Endothelial cell of umbilical vein (primary cell): ENCODE data around the gene ZFP1. TPM values are rescaled to one million over a fixed set of nuclear protein-coding genes. Genes with fewer than 3 reads are reported as not detected.

Source experiments
- BruUV-seq: library from RNA; stranded (reverse); fragments of 400-500 nt; replicated peaks from 2 replicates; lab custom pipeline; 2021; lab: Mats Ljungman, UMichigan
- CTCF ChIA-PET: fragments of 300-600, 350-600 bp; sonication (Branson Sonifier 250); formaldehyde crosslinking; loops from one replicate; lab custom pipeline; 2021; ENCODE audit warnings: antibody characterized with exemption, inconsistent platforms; lab: Charles Lee
- POLR2A ChIA-PET: fragments of 300-600, 350-600 bp; sonication (Branson Sonifier 250); formaldehyde crosslinking; loops from one replicate; lab custom pipeline; 2021; ENCODE audit warnings: antibody characterized with exemption, inconsistent platforms; lab: Charles Lee
- DNase-seq: peaks from one replicate; pipeline ENCODE4 v3.0.0-alpha.2; 2011; ENCODE audit warnings: low read depth, low spot score
- FAIRE-seq: peaks from 2 replicates; lab custom pipeline; 2011; peaks lifted over from hg19 to GRCh38; lab: Jason Lieb, UNC
- H2AFZ ChIP-seq: 2 replicates; pipeline ENCODE4 v1.6.0; 2012; ENCODE audit warnings: low read depth, low read length, control low read depth, inconsistent platforms
- H3K27ac ChIP-seq: 2 replicates; pipeline ENCODE4 v1.5.1; 2011; ENCODE audit warnings: low read depth, mild to moderate bottlenecking, control low read depth, low read length, moderate library complexity; ENCODE audit not compliant: insufficient read depth
- H3K27me3 ChIP-seq, 2 experiments: 2 replicates each; pipeline versions ENCODE4 v1.6.0 to v1.6.1; 2011; ENCODE audit warnings: low read length in 2 of 2, mixed read lengths in 1 of 2; ENCODE audit not compliant: control insufficient read depth in 2 of 2, insufficient read depth in 2 of 2
- H3K36me3 ChIP-seq, 2 experiments: 2 replicates in 1 of 2; 3 replicates in 1 of 2; pipeline ENCODE4 v1.5.1; 2011; ENCODE audit warnings: low read length in 2 of 2, mild to moderate bottlenecking in 1 of 2, moderate library complexity in 1 of 2; ENCODE audit not compliant: control insufficient read depth in 2 of 2, insufficient read depth in 2 of 2; ENCODE audit errors: extremely low read depth in 1 of 2
- H3K4me1 ChIP-seq: 3 replicates; pipeline ENCODE4 v1.5.1; 2011; ENCODE audit warnings: mild to moderate bottlenecking, low read length; ENCODE audit not compliant: control insufficient read depth, insufficient read depth; ENCODE audit errors: extremely low read depth
- H3K4me2 ChIP-seq: 2 replicates; pipeline ENCODE4 v1.6.1; 2011; ENCODE audit warnings: low read length, control low read depth, mixed read lengths; ENCODE audit not compliant: insufficient read depth
- H3K4me3 ChIP-seq, 3 experiments: fragments of 200-600 bp in 1 of 3; sonication (generic), shearing (Covaris generic) in 1 of 3; replicated peaks in 1 of 3; 2 replicates each; pipeline ENCODE4 v1.5.1; 2011 to 2016; ENCODE audit warnings: control low read depth in 3 of 3, low read length in 3 of 3, mild to moderate bottlenecking in 2 of 3, inconsistent platforms in 1 of 3, low read depth in 1 of 3, moderate library complexity in 1 of 3; ENCODE audit not compliant: insufficient read depth in 1 of 3
- H3K79me2 ChIP-seq: 2 replicates; pipeline ENCODE4 v1.6.0; 2012; ENCODE audit warnings: low read length, inconsistent platforms; ENCODE audit not compliant: control insufficient read depth, insufficient read depth
- H3K9ac ChIP-seq: replicated peaks from 2 replicates; pipeline ENCODE3; 2011; ENCODE audit warnings: low read length, control low read depth; ENCODE audit not compliant: insufficient read depth; ENCODE audit errors: extremely low read depth
- H3K9me1 ChIP-seq: replicated peaks from 3 replicates; pipeline ENCODE4 v1.6.0; 2011; ENCODE audit warnings: mild to moderate bottlenecking, low read length; ENCODE audit not compliant: control insufficient read depth, insufficient read depth; ENCODE audit errors: extremely low read depth
- H3K9me3 ChIP-seq: replicated peaks from 2 replicates; pipeline ENCODE4 v1.5.1; 2012; ENCODE audit warnings: low read length, inconsistent platforms; ENCODE audit not compliant: control insufficient read depth, insufficient read depth
- H4K20me1 ChIP-seq: replicated peaks from 2 replicates; pipeline ENCODE3; 2011; ENCODE audit warnings: mild to moderate bottlenecking, low read length; ENCODE audit not compliant: control insufficient read depth, insufficient read depth; ENCODE audit errors: extremely low read depth
- CTCF ChIP-seq, 2 donors: IDR thresholded peaks; 1 replicate in 1 of 2; 2 replicates in 1 of 2; pipeline ENCODE4 v1.5.1; 2011; ENCODE audit warnings: low read length in 2 of 2, mild to moderate bottlenecking in 2 of 2, moderate library complexity in 2 of 2, control low read depth in 1 of 2, inconsistent platforms in 1 of 2, low read depth in 1 of 2; ENCODE audit not compliant: insufficient read depth in 1 of 2; ENCODE audit errors: extremely low read depth in 1 of 2
- EZH2 ChIP-seq: IDR thresholded peaks from 2 replicates; pipeline ENCODE4 v1.6.1; 2012; ENCODE audit warnings: borderline replicate concordance, low read depth, mild to moderate bottlenecking, moderate library complexity, low read length, inconsistent platforms; ENCODE audit not compliant: severe bottlenecking
- FOS ChIP-seq: IDR thresholded peaks from 2 replicates; pipeline ENCODE4 v1.6.1; 2011; ENCODE audit warnings: mild to moderate bottlenecking, low read length, moderate library complexity, borderline replicate concordance; ENCODE audit not compliant: insufficient read depth
- GATA2 ChIP-seq: IDR thresholded peaks from 2 replicates; pipeline ENCODE4 v1.7.0; 2011; ENCODE audit warnings: low read depth, mild to moderate bottlenecking, moderate library complexity, mixed read lengths, low read length; ENCODE audit not compliant: insufficient read length, insufficient read depth
- JUN ChIP-seq: IDR thresholded peaks from 2 replicates; pipeline ENCODE4 v1.6.1; 2011; ENCODE audit warnings: borderline replicate concordance, low read depth; ENCODE audit not compliant: insufficient read length, insufficient read depth
- MYC ChIP-seq: IDR thresholded peaks from one replicate; pipeline ENCODE4 v1.6.1; 2011; ENCODE audit warnings: mild to moderate bottlenecking, low read depth, low read length
- POLR2A ChIP-seq: IDR thresholded peaks from 2 replicates; pipeline ENCODE4 v1.6.1; 2012; ENCODE audit warnings: low read depth, mild to moderate bottlenecking, control low read depth, low read length
- POLR2AphosphoS5 ChIP-seq: IDR thresholded peaks from 2 replicates; pipeline ENCODE4 v1.6.1; 2012; ENCODE audit warnings: low read depth, mild to moderate bottlenecking, control low read depth, low read length, moderate library complexity; ENCODE audit not compliant: insufficient read depth
- dilution Hi-C: fragments of 300-500 bp; cut with MboI; formaldehyde crosslinking; loops from one replicate; pipeline ENCODE4 v1.15.0; 2019; ENCODE audit warnings: low sequenced_read_pairs; ENCODE audit not compliant: extremely low pct_ligation_motif_present
- intact Hi-C: fragments of 100-400 bp; cut with micrococcal nuclease; formaldehyde crosslinking; loops from one replicate; pipeline ENCODE4 v1.10.0; 2022
- polyA plus RNA-seq, 4 experiments: library from polyadenylated mRNA; depleted of rRNA in 3 of 4; stranded (reverse) in 3 of 4; unstranded in 1 of 4; fragments of >200 nt; gene quantifications; 2 replicates each; pipeline versions ENCODE4 v1.2.1 to v1.2.3, GENCODE V29; 2011 to 2012; ENCODE audit warnings: missing spikeins in 1 of 4
- total RNA-seq: library from RNA; stranded (reverse); gene quantifications from 2 replicates; pipeline ENCODE4 v1.2.3, GENCODE V29; 2021
- TF ChIP-seq, protein P1 (sequence below): IDR thresholded peaks from 2 replicates; pipeline ENCODE4 v1.6.1; 2011; ENCODE audit not compliant: insufficient read depth, insufficient read length

ZFP1 gene
- total and polyA plus RNA-seq, 2 donors (not counting 3 experiments of a cell fraction or from before 2014, with no cell fraction given), result 2.8 to 9.8 TPM

DNA sequence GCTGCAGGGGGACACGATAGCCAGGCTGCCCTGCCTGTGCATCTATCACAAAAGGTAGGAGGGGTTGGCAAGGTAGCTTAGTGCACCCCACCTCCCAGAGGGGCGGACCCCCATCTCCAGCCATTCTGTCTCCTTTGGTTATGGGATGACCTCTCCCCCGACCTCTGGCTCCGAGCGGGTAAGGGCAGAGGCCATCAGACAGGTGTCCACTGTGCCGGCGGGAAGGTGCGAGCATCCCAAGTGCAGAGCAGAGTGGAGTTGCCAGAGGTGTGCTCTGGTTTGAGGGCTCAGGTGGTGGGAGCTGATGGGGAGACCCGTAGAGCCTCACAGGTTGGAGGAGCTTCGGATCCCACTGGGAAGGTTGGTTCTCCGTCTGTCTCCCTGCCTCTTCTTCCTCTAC, 43.5 kb upstream of the ZFP1 start:
- FAIRE-seq, result no peak
- Histone ChIP-seq H3K27ac (no peak overlapping the region), H4K20me1 (no peaks in the 10 kb centered on the region), H3K4me1 (peaks cover 21% of the 10 kb centered on the region), H3K4me3 (no peak overlapping the region), H3K79me2 (no peaks in the 10 kb centered on the region), H3K9ac (no peak overlapping the region), H3K9me3 (no peaks in the 10 kb centered on the region), H3K4me2 (no peak overlapping the region), H2AFZ (no peak overlapping the region), H3K36me3 (peaks cover 0 to 3% of the 10 kb centered on the region in 2 experiments), H3K27me3 (no peaks in the 10 kb centered on the region), H3K9me1 (no peaks in the 10 kb centered on the region)
- intact Hi-C loops, result no loop called here
- TF ChIP-seq CTCF (IDR thresholded peaks at IDR 0.05; ENCODE audit: extremely low read depth in 1 of 2, insufficient read depth in 1 of 2, low read depth in 1 of 2, low read length in 2 of 2), result no peak
- TF ChIP-seq FOS, result no peak
- no peak for TF ChIP-seq GATA2
- no peak for TF ChIP-seq MYC
- TF ChIP-seq POLR2AphosphoS5, result no peak
- TF ChIP-seq, protein P1, sequence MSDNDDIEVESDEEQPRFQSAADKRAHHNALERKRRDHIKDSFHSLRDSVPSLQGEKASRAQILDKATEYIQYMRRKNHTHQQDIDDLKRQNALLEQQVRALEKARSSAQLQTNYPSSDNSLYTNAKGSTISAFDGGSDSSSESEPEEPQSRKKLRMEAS, result no peak
- no peak for TF ChIP-seq EZH2
- no peak for TF ChIP-seq JUN
- TF ChIP-seq POLR2A, result no peak
- POLR2A ChIA-PET, result no interaction called here
- no TSS peak for BruUV-seq
- no peak for DNase-seq
- CTCF ChIA-PET, result interaction anchor here (0.9 to 1.8 kb wide), 3 partner anchors 18 to 106 kb away, joined by 3 to 15 read pairs (median 3); partner anchors contain the start of gene ZNRF1
- dilution Hi-C loops, result no loop called here
